GM23338 (cell line): Measurements from ENCODE around the gene WDR41. TPM values are rescaled to one million over a fixed set of nuclear protein-coding genes. Genes with fewer than 3 reads are reported as not detected.

Experiments used
- ATAC-seq: fragments of 200-7000 bp; cut with Tn5 transposase; 3 replicates; pipeline ENCODE4 v1.9.1; 2020
- DNase-seq: peaks from one replicate; pipeline ENCODE4 v3.0.0-alpha.2; 2015; ENCODE audit warnings: low spot score
- H2AFZ ChIP-seq: fragments of 200-600 bp; sonication (generic); 2 replicates; pipeline ENCODE4 v1.8.0; 2016; ENCODE audit warnings: antibody characterized with exemption, mild to moderate bottlenecking, moderate library complexity
- H3F3A ChIP-seq: fragments of 200-600 bp; sonication (generic); replicated peaks from 2 replicates; pipeline ENCODE4 v1.8.0; 2017; ENCODE audit warnings: antibody characterized with exemption, mixed run types, low read depth
- H3K27ac ChIP-seq: fragments of 200-600 bp; sonication (generic); 2 replicates; pipeline ENCODE4 v1.6.1; 2016; ENCODE audit warnings: low read depth
- H3K27me3 ChIP-seq: fragments of 200-600 bp; sonication (generic); 2 replicates; pipeline ENCODE4 v1.8.0; 2016; ENCODE audit warnings: mild to moderate bottlenecking, mixed run types, moderate library complexity; ENCODE audit not compliant: insufficient read depth
- H3K36me3 ChIP-seq: fragments of 200-600 bp; sonication (generic); 2 replicates; pipeline ENCODE4 v1.8.0; 2016; ENCODE audit warnings: mild to moderate bottlenecking; ENCODE audit not compliant: insufficient read depth
- H3K4me1 ChIP-seq: fragments of 200-600 bp; sonication (generic); 2 replicates; pipeline ENCODE4 v1.8.0; 2016; ENCODE audit warnings: mild to moderate bottlenecking, moderate library complexity; ENCODE audit not compliant: insufficient read depth
- H3K4me2 ChIP-seq: fragments of 200-600 bp; sonication (generic); 2 replicates; pipeline ENCODE4 v1.7.1; 2017; ENCODE audit warnings: mixed run types
- H3K4me3 ChIP-seq: fragments of 200-600 bp; sonication (generic); 2 replicates; pipeline ENCODE4 v1.6.1; 2016; ENCODE audit warnings: mixed run types
- H3K79me2 ChIP-seq: fragments of 200-600 bp; sonication (generic); replicated peaks from 2 replicates; pipeline ENCODE4 v1.8.0; 2017; ENCODE audit warnings: mild to moderate bottlenecking; ENCODE audit not compliant: insufficient read depth
- H3K9me2 ChIP-seq: fragments of 200-600 bp; sonication (generic); 2 replicates; pipeline ENCODE4 v1.8.0; 2017; ENCODE audit not compliant: insufficient read depth
- H4K20me1 ChIP-seq: fragments of 200-600 bp; sonication (generic); replicated peaks from 2 replicates; pipeline ENCODE4 v1.8.0; 2017; ENCODE audit warnings: mild to moderate bottlenecking; ENCODE audit not compliant: insufficient read depth
- H3K27ac Mint-ChIP-seq: 2 replicates; pipeline ENCODE4 v1.8.0; 2020; ENCODE audit warnings: inconsistent platforms, mild to moderate bottlenecking, moderate library complexity, mixed read lengths
- H3K27me3 Mint-ChIP-seq: 3 replicates; pipeline ENCODE4 v1.8.0; 2022; ENCODE audit warnings: low read depth, mild to moderate bottlenecking, moderate library complexity, mixed read lengths, inconsistent platforms; ENCODE audit not compliant: insufficient read depth, poor library complexity
- H3K36me3 Mint-ChIP-seq: 3 replicates; pipeline ENCODE4 v1.8.0; 2021; ENCODE audit warnings: low read depth, mild to moderate bottlenecking, inconsistent platforms, moderate library complexity, mixed read lengths
- H3K4me1 Mint-ChIP-seq: 3 replicates; pipeline ENCODE4 v1.8.0; 2020; ENCODE audit warnings: mild to moderate bottlenecking, inconsistent platforms, mixed read lengths
- H3K4me3 Mint-ChIP-seq: 3 replicates; pipeline ENCODE4 v1.8.0; 2021; ENCODE audit warnings: moderate library complexity, mild to moderate bottlenecking, inconsistent platforms, mixed read lengths
- H3K9me3 Mint-ChIP-seq: 3 replicates; pipeline ENCODE4 v1.8.0; 2020; ENCODE audit warnings: moderate library complexity, mild to moderate bottlenecking, inconsistent platforms, mixed read lengths
- CREB1 ChIP-seq: fragments of 250-450 bp; sonication (Bioruptor Pico); IDR thresholded peaks from 2 replicates; pipeline ENCODE4 v1.5.0; 2020; ENCODE audit warnings: low read depth, mild to moderate bottlenecking, moderate library complexity
- EZH2 ChIP-seq: fragments of 200-600 bp; sonication (generic); IDR thresholded peaks from one replicate; pipeline ENCODE4 v1.8.0; 2017; ENCODE audit warnings: antibody characterized with exemption, mild to moderate bottlenecking, low read depth; ENCODE audit not compliant: unreplicated experiment
- EZH2phosphoT487 ChIP-seq: fragments of 200-600 bp; sonication (generic); IDR thresholded peaks from one replicate; pipeline ENCODE4 v1.8.1; 2018; ENCODE audit warnings: antibody characterized with exemption; ENCODE audit not compliant: unreplicated experiment
- JUNB ChIP-seq: IDR thresholded peaks from one replicate; pipeline ENCODE4 v1.6.1; 2016; ENCODE audit warnings: antibody characterized with exemption; ENCODE audit not compliant: unreplicated experiment
- NANOG ChIP-seq: IDR thresholded peaks from 2 replicates; pipeline ENCODE4 v1.6.1; 2016; ENCODE audit warnings: antibody characterized with exemption, borderline replicate concordance
- POLR2AphosphoS5 ChIP-seq: IDR thresholded peaks from 2 replicates; pipeline ENCODE4 v1.6.1; 2016; ENCODE audit warnings: antibody characterized with exemption, low read depth
- STAT1 ChIP-seq: IDR thresholded peaks from one replicate; pipeline ENCODE4 v1.6.1; 2016; ENCODE audit warnings: antibody characterized with exemption; ENCODE audit not compliant: unreplicated experiment
- ZNF114 ChIP-seq: fragments of 250-450 bp; sonication (Bioruptor Pico); IDR thresholded peaks from 2 replicates; pipeline ENCODE4 v1.5.0; 2020; ENCODE audit warnings: mild to moderate bottlenecking, moderate library complexity
- ZNF331 ChIP-seq: fragments of 250-450 bp; sonication (Bioruptor Pico); IDR thresholded peaks from 2 replicates; pipeline ENCODE4 v1.5.0; 2020; ENCODE audit warnings: low read depth, mild to moderate bottlenecking, moderate library complexity
- polyA plus RNA-seq: library from polyadenylated mRNA; unstranded; fragments of >200 nt; fragmentation: Nextera tagmentation; extraction: Ambion mirVana; gene quantifications from 2 replicates; pipeline ENCODE4 v1.2.1, GENCODE V29; 2016
- total RNA-seq: library from RNA; depleted of rRNA; stranded (reverse); fragments of >200 nt; shearing (Covaris generic); gene quantifications from 2 replicates; pipeline ENCODE4 v1.2.3, GENCODE V29; 2014
- TF ChIP-seq, protein P1 (sequence below), 2 experiments: fragments of 200-600 bp in 1 of 2; sonication (generic) in 1 of 2; conservative IDR thresholded peaks; 2 replicates each; pipeline versions ENCODE4 v1.5.1 to v1.6.1; 2016 to 2017; ENCODE audit warnings: antibody characterized with exemption in 2 of 2, low read depth in 2 of 2, mild to moderate bottlenecking in 2 of 2, moderate library complexity in 1 of 2
- TF ChIP-seq, protein P2 (sequence below): IDR thresholded peaks from one replicate; pipeline ENCODE4 v1.6.1; 2018; ENCODE audit warnings: antibody characterized with exemption; ENCODE audit not compliant: unreplicated experiment
- TF ChIP-seq, protein P3 (sequence below): fragments of 250-450 bp; sonication (Bioruptor Pico); IDR thresholded peaks from 2 replicates; pipeline ENCODE4 v1.5.0; 2020; ENCODE audit warnings: mild to moderate bottlenecking, moderate library complexity
- TF ChIP-seq, protein P4 (sequence below): IDR thresholded peaks from 2 replicates; pipeline ENCODE4 v1.6.1; 2016; ENCODE audit warnings: antibody characterized with exemption

Gene WDR41
- total and polyA plus RNA-seq, 2 experiments from 2014 or later = 19.1 to 40.4 TPM

DNA sequence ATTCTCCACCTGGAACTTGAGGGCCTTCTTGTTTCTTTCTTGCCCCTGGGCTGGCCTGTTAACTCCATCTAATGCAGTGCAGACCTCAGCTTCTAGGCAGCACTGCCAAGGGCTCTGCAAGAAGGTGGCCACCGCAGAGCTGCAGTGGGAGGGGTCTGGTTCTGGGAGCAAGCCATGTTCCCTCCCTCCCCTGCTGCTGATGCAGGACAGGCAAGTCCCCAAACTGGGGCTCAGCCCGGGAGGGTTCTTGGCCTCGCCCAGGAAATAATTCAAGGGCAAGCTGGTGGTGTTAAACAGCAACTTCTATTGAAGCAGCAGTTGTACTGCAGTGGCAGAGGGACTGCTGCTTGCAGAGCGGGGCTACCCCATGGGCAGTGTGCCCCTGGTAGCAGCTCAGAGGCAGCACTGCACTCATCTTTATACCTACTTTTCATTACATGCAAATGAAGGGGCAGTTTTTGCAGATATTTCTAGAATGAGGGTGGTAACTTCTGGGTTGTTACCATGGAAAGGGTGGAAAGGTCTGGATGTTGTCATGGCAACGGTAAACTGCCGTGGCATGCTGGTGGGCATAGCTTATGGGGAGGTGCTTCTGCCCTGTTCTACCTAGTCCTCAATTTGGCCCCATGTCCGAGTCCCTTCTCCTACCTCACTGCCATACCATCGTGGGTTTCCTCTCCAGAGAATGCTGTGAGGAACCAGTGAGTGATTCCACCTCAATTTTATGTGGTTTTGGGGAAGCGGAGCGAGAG is 82.1 kb downstream of the WDR41 start:
- TF ChIP-seq, protein P1, sequence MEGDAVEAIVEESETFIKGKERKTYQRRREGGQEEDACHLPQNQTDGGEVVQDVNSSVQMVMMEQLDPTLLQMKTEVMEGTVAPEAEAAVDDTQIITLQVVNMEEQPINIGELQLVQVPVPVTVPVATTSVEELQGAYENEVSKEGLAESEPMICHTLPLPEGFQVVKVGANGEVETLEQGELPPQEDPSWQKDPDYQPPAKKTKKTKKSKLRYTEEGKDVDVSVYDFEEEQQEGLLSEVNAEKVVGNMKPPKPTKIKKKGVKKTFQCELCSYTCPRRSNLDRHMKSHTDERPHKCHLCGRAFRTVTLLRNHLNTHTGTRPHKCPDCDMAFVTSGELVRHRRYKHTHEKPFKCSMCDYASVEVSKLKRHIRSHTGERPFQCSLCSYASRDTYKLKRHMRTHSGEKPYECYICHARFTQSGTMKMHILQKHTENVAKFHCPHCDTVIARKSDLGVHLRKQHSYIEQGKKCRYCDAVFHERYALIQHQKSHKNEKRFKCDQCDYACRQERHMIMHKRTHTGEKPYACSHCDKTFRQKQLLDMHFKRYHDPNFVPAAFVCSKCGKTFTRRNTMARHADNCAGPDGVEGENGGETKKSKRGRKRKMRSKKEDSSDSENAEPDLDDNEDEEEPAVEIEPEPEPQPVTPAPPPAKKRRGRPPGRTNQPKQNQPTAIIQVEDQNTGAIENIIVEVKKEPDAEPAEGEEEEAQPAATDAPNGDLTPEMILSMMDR (conservative IDR thresholded peaks at IDR 0.05; ENCODE audit: low read depth in 2 of 2) = no peak
- TF ChIP-seq NANOG = no peak
- no peak for TF ChIP-seq STAT1
- no peak for TF ChIP-seq ZNF114
- no peak for TF ChIP-seq EZH2phosphoT487
- no peak for TF ChIP-seq ZNF331
- no peak for TF ChIP-seq CREB1 (CRISPR knock-in tag)
- TF ChIP-seq, protein P2, sequence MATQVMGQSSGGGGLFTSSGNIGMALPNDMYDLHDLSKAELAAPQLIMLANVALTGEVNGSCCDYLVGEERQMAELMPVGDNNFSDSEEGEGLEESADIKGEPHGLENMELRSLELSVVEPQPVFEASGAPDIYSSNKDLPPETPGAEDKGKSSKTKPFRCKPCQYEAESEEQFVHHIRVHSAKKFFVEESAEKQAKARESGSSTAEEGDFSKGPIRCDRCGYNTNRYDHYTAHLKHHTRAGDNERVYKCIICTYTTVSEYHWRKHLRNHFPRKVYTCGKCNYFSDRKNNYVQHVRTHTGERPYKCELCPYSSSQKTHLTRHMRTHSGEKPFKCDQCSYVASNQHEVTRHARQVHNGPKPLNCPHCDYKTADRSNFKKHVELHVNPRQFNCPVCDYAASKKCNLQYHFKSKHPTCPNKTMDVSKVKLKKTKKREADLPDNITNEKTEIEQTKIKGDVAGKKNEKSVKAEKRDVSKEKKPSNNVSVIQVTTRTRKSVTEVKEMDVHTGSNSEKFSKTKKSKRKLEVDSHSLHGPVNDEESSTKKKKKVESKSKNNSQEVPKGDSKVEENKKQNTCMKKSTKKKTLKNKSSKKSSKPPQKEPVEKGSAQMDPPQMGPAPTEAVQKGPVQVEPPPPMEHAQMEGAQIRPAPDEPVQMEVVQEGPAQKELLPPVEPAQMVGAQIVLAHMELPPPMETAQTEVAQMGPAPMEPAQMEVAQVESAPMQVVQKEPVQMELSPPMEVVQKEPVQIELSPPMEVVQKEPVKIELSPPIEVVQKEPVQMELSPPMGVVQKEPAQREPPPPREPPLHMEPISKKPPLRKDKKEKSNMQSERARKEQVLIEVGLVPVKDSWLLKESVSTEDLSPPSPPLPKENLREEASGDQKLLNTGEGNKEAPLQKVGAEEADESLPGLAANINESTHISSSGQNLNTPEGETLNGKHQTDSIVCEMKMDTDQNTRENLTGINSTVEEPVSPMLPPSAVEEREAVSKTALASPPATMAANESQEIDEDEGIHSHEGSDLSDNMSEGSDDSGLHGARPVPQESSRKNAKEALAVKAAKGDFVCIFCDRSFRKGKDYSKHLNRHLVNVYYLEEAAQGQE = no peak
- no peak for TF ChIP-seq EZH2
- TF ChIP-seq, protein P3, sequence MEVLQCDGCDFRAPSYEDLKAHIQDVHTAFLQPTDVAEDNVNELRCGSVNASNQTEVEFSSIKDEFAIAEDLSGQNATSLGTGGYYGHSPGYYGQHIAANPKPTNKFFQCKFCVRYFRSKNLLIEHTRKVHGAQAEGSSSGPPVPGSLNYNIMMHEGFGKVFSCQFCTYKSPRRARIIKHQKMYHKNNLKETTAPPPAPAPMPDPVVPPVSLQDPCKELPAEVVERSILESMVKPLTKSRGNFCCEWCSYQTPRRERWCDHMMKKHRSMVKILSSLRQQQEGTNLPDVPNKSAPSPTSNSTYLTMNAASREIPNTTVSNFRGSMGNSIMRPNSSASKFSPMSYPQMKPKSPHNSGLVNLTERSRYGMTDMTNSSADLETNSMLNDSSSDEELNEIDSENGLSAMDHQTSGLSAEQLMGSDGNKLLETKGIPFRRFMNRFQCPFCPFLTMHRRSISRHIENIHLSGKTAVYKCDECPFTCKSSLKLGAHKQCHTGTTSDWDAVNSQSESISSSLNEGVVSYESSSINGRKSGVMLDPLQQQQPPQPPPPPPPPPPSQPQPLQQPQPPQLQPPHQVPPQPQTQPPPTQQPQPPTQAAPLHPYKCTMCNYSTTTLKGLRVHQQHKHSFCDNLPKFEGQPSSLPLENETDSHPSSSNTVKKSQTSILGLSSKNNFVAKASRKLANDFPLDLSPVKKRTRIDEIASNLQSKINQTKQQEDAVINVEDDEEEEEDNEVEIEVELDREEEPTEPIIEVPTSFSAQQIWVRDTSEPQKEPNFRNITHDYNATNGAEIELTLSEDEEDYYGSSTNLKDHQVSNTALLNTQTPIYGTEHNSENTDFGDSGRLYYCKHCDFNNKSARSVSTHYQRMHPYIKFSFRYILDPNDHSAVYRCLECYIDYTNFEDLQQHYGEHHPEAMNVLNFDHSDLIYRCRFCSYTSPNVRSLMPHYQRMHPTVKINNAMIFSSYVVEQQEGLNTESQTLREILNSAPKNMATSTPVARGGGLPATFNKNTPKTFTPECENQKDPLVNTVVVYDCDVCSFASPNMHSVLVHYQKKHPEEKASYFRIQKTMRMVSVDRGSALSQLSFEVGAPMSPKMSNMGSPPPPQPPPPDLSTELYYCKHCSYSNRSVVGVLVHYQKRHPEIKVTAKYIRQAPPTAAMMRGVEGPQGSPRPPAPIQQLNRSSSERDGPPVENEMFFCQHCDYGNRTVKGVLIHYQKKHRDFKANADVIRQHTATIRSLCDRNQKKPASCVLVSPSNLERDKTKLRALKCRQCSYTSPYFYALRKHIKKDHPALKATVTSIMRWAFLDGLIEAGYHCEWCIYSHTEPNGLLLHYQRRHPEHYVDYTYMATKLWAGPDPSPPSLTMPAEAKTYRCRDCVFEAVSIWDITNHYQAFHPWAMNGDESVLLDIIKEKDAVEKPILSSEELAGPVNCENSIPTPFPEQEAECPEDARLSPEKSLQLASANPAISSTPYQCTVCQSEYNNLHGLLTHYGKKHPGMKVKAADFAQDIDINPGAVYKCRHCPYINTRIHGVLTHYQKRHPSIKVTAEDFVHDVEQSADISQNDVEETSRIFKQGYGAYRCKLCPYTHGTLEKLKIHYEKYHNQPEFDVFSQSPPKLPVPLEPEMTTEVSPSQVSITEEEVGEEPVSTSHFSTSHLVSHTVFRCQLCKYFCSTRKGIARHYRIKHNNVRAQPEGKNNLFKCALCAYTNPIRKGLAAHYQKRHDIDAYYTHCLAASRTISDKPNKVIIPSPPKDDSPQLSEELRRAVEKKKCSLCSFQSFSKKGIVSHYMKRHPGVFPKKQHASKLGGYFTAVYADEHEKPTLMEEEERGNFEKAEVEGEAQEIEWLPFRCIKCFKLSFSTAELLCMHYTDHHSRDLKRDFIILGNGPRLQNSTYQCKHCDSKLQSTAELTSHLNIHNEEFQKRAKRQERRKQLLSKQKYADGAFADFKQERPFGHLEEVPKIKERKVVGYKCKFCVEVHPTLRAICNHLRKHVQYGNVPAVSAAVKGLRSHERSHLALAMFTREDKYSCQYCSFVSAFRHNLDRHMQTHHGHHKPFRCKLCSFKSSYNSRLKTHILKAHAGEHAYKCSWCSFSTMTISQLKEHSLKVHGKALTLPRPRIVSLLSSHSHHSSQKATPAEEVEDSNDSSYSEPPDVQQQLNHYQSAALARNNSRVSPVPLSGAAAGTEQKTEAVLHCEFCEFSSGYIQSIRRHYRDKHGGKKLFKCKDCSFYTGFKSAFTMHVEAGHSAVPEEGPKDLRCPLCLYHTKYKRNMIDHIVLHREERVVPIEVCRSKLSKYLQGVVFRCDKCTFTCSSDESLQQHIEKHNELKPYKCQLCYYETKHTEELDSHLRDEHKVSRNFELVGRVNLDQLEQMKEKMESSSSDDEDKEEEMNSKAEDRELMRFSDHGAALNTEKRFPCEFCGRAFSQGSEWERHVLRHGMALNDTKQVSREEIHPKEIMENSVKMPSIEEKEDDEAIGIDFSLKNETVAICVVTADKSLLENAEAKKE (CRISPR knock-in tag) = no peak
- TF ChIP-seq POLR2AphosphoS5 = no peak
- TF ChIP-seq, protein P4, sequence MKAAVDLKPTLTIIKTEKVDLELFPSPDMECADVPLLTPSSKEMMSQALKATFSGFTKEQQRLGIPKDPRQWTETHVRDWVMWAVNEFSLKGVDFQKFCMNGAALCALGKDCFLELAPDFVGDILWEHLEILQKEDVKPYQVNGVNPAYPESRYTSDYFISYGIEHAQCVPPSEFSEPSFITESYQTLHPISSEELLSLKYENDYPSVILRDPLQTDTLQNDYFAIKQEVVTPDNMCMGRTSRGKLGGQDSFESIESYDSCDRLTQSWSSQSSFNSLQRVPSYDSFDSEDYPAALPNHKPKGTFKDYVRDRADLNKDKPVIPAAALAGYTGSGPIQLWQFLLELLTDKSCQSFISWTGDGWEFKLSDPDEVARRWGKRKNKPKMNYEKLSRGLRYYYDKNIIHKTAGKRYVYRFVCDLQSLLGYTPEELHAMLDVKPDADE = no peak
- TF ChIP-seq JUNB = no peak
- no peak overlapping the region for H3K4me3 ChIP-seq
- H2AFZ ChIP-seq = no peak overlapping the region
- DNase-seq (no peak), ATAC-seq (no peak)
- no peak overlapping the region for H3K4me2 ChIP-seq
- H3K9me2 ChIP-seq = no peaks in the 10 kb centered on the region
- H4K20me1 ChIP-seq = no peaks in the 10 kb centered on the region
- H3K27me3 Mint-ChIP-seq = peaks cover 4% of the 10 kb centered on the region
- no peaks in the 10 kb centered on the region for H3K4me1 ChIP-seq
- H3K9me3 Mint-ChIP-seq = no peaks in the 10 kb centered on the region
- H3K27me3 ChIP-seq = no peaks in the 10 kb centered on the region
- no peak overlapping the region for H3K27ac Mint-ChIP-seq
- H3K36me3 Mint-ChIP-seq = no peaks in the 10 kb centered on the region
- H3K27ac ChIP-seq = no peak overlapping the region
- H3K79me2 ChIP-seq = no peaks in the 10 kb centered on the region
- no peak overlapping the region for H3K4me3 Mint-ChIP-seq
- H3K36me3 ChIP-seq = no peaks in the 10 kb centered on the region
- H3F3A ChIP-seq = no peaks in the 10 kb centered on the region
- no peaks in the 10 kb centered on the region for H3K4me1 Mint-ChIP-seq
